ENCODE measurements around the gene IGF1R. TPM values are rescaled to one million over a fixed set of nuclear protein-coding genes. Genes with fewer than 3 reads are reported as not detected.

IGF1R gene
- total and polyA plus RNA-seq, 7 donors: 1.2 to 130 (median 39.6) TPM

GRCh38 chr15:98775498-98776230 is 127.3 kb downstream of the IGF1R start:
- 85 to 89% methylated on average over 7 of the region's 7 CpGs for WGBS, 2 donors
- Histone ChIP-seq H3K9me3 (no peaks in the 10 kb centered on the region), H3K27ac (peak overlapping the region in 1 of 4 donors; percentile 67), H3K4me3 (no peak overlapping the region), H3K36me3 (no peaks in the 10 kb centered on the region), H3K4me1 (peaks cover 0 to 69% (median 48%) of the 10 kb centered on the region in 4 donors), H3K27me3 (no peaks in the 10 kb centered on the region)
- TF ChIP-seq EP300 (IDR thresholded peaks at IDR 0.05): no peak
- TF ChIP-seq POLR2AphosphoS5 (IDR thresholded peaks at IDR 0.05): no peak
- TF ChIP-seq CTCF (IDR thresholded peaks at IDR 0.05): no peak
- TF ChIP-seq POLR2A (IDR thresholded peaks at IDR 0.05): no peak
- DNase-seq: no peak
- intact Hi-C loops (cut with DNase I): loop anchor here (5.0 kb wide), 3 partner anchors 93 to 282 kb away; no protein-coding TSS in a partner anchor

DNA sequence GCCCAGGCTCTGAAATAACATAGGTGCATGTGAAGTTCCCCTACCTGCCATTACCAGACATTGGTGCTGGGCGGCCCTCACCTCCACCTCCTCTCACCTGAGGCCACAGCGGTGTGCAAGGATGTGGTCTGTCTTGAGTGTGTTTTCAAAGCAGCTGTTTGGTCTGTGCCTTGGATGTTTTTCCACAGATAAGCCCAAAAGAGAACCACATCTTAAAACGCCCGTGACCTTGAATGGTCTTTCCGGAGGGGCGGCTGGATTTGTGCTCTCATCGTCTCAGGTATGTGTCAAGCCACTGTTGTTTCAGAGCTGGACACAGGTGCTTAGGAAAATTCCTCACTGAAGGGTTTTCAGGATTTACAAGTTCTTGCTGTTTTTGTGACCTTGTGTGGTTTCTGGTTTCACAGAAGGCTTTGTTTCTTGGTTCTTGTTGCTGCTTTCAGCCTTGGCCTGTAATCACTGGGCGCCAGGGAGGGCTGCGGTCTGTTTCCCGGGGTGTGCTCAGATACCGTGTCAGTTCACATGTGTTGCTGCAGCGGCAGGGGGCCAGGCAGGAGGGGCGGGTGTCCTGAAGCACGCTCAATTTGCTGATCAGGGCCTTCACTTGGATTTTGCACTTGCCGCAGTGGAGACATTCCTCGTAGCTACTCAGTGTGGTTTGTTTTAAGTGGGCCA is 128.4 kb downstream of the IGF1R start:
- peak overlapping the region in 3 of 4 donors; percentile 12 to 67 (median 63) for H3K27ac ChIP-seq
- TF ChIP-seq POLR2A (IDR thresholded peaks at IDR 0.05) (no peak), EP300 (IDR thresholded peaks at IDR 0.05) (no peak), POLR2AphosphoS5 (IDR thresholded peaks at IDR 0.05) (no peak), CTCF (IDR thresholded peaks at IDR 0.05) (no peak)
- H3K4me3 ChIP-seq: no peak overlapping the region
- H3K4me1 ChIP-seq: peaks cover 0 to 62% (median 42%) of the 10 kb centered on the region in 4 donors
- no peaks in the 10 kb centered on the region for H3K27me3 ChIP-seq
- no peak for DNase-seq
- intact Hi-C loops (cut with DNase I): loop anchor here (5.0 kb wide), 3 partner anchors 94 to 281 kb away; no protein-coding TSS in a partner anchor
- H3K9me3 ChIP-seq: no peaks in the 10 kb centered on the region
- WGBS, 2 donors: 65 to 82% methylated on average over 16 of the region's 16 CpGs
- no peaks in the 10 kb centered on the region for H3K36me3 ChIP-seq

DNA sequence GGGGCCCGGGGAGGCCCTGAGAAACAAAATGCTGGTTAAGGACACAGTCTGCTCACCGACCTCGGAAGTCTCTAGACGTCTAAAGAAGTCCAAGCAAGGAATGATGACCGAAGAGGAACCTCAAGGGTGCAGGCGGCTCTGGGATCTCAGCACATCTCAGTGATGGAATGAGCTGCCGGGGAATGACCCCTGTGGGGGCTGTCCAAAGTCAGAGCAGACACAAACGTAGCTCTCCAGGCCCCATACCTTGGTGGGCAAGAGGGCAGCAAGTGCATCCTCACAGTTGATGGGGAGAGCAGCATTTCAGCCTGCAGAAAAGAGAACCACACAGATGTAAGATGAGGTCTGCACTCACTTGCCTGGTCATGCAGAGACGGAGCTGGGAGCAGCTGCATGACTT is 129.1 kb downstream of the IGF1R start:
- Histone ChIP-seq H3K36me3 (no peaks in the 10 kb centered on the region), H3K4me1 (peaks cover 0 to 56% (median 42%) of the 10 kb centered on the region in 4 donors), H3K27me3 (no peaks in the 10 kb centered on the region), H3K4me3 (no peak overlapping the region), H3K9me3 (no peaks in the 10 kb centered on the region), H3K27ac (peak overlapping the region in 3 of 4 donors; percentile 12 to 67 (median 63))
- TF ChIP-seq POLR2AphosphoS5 (IDR thresholded peaks at IDR 0.05) (no peak), CTCF (IDR thresholded peaks at IDR 0.05) (no peak), POLR2A (IDR thresholded peaks at IDR 0.05) (no peak), EP300 (IDR thresholded peaks at IDR 0.05) (no peak)
- intact Hi-C loops (cut with DNase I): loop anchor here (5.0 kb wide), 3 partner anchors 95 to 280 kb away; no protein-coding TSS in a partner anchor
- no peak for DNase-seq
- 88 to 91% methylated on average over 9 of the region's 9 CpGs for WGBS, 2 donors

- no peaks in the 10 kb centered on the region for H3K9me3 ChIP-seq
Measured at GRCh38 chr15:98778263-98778959, 130.1 kb downstream of the IGF1R start.

More at GRCh38 chr15:98778263-98778959, 130.1 kb downstream of the IGF1R start:
- intact Hi-C loops (cut with DNase I): loop anchor here (5.0 kb wide), 3 partner anchors 96 to 279 kb away; no protein-coding TSS in a partner anchor
- Histone ChIP-seq H3K27ac (peak overlapping the region in 3 of 4 donors; percentile 6 to 58 (median 44)), H3K36me3 (no peaks in the 10 kb centered on the region), H3K4me1 (peaks cover 0 to 51% (median 42%) of the 10 kb centered on the region in 4 donors), H3K27me3 (no peaks in the 10 kb centered on the region), H3K4me3 (no peak overlapping the region)
- TF ChIP-seq CTCF (IDR thresholded peaks at IDR 0.05): no peak
- 91 to 94% methylated on average over 3 of the region's 3 CpGs for WGBS, 2 donors
- DNase-seq: no peak
